HG02571 (cell line): ENCODE data around the gene FAM210A.
"Not testable (repeated sequence)": the region's sequence is repeated elsewhere in the genome, so short reads cannot be mapped to it uniquely, and the experiment has no call there.

Source experiments
- ATAC-seq: cut with Tn5 transposase; IDR thresholded peaks from one replicate; pipeline ENCODE4 v1.9.1; 2021; ENCODE audit warnings: mild to moderate bottlenecking, moderate library complexity; ENCODE audit not compliant: unreplicated experiment

FAM210A gene, protein sequence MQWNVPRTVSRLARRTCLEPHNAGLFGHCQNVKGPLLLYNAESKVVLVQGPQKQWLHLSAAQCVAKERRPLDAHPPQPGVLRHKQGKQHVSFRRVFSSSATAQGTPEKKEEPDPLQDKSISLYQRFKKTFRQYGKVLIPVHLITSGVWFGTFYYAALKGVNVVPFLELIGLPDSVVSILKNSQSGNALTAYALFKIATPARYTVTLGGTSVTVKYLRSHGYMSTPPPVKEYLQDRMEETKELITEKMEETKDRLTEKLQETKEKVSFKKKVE

GRCh38 chr18:13726232-13726971 lies at the start of gene FAM210A, which contains the start of gene RNMT:
Gene FAM210A, minus strand, starts transcription at chr18:13726558. Its CDS starts 44,481 bp downstream, at chr18:13682077.
Gene RNMT, plus strand, starts transcription at chr18:13726673. Its CDS starts 4,845 bp downstream, at chr18:13731518.
- ATAC-seq, result peak; percentile 92

DNA sequence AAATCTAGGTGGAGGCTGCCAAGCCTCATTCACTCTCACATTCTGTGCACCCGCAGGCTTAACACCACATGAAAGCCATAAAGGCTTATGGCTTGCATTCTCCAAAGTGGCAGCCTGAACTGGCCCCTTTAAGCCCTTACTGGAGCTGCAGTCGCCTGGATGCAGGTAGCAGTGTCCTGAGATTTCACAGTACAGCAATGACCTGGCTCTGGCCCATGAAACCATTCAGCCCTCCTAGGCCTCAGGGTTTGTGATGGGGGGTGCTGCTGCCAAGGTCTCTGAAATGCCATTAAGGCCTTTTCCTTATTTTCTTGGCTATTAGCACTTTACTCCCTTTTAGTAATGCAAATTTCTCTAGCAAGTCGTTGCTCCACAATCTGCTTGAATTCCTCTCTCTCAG lies 48.7 kb upstream of the FAM210A start:
- ATAC-seq, result no peak

DNA sequence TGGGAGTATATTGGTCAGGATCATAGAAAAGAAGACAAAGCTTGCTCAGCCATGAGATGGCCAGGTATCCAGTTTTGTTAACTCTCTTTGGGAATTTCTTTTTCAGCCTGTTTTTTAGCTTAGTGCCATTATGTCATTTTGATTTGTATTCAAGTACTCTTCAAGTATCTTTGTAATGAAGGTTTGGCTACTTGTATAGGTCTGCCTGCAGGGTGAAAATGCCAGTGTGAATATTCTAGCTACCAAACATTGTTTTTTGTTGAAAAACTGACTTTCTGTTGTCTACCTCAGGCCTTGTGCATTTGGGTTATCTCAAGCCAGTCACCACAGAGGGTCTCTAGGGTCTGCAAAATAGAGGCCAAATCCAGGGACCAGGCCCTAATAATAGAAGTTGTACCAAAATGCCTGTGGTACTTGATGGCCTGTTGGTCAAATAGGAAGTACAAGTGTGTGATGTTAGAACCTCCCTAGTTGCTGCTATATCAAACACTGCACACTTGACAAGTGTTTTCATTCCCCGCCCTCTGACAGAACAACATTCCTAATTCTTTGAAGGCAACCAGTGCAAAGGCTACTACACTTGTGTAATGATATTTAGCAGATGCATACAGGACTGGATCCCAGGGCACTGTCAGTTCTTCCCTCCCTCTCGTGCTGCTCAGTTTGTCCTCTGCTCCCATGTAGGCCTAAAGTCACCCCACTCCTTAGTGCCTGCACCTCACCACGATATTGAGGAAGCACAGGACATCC lies 36.5 kb upstream of the FAM210A start:
- ATAC-seq, result no peak

DNA sequence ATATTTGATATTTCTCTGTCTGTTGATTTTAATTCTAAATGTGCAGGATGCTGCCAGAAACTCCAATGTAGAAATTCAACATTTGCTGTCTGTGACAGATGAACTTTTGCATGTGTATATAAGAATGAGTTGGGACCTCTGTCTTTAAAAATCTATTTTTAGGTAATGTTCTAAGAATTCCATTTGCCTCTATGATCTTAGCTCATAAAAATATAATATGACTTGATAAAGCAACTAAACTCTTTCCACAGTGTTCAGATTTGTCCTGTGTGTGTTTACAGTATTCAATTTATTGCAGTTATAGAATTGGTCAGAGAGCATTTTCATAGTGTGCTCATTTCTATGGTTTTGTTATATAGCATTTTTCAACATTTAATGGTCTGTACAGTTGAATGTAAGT lies 33.7 kb upstream of the FAM210A start:
- ATAC-seq, result no peak

DNA sequence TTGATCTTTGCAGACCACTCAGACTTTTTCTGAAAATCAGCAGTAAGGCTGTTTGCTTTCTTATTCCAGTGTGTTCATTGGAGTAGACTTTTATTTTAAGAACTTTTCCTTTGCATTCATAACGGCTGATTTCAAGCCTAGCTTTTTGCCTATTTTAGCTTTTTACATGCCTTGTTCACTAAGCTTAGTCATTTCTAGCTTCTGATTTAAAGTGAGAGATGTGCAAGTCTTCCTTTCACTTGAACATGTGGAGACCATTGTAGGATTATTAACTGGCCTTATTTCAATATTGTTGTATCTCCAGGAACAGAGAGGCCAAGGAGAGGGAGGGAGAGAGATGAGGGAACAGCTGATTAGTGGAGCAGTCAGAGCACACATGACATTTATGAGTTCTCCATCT lies 32.3 kb upstream of the FAM210A start:
- no peak for ATAC-seq

DNA sequence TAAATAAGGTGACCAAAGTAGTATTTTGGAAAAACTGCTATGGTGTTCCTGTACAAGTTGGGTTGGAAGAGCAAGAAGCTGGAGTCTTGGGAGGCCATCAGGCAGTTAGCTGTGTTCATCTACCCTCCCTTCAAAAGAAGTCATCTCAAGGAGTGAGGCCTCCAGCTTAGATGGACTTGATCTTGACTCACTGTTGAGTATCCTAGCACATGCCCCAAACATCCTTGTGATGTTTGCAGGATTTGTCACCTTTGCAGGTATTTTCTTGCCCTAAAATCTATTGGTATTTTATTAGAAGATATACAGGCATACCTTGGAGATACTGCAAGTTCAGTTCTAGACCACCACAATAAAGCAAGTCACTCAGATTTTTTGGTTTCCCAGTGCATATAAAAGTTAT lies 30.3 kb upstream of the FAM210A start:
- ATAC-seq, result no peak

DNA sequence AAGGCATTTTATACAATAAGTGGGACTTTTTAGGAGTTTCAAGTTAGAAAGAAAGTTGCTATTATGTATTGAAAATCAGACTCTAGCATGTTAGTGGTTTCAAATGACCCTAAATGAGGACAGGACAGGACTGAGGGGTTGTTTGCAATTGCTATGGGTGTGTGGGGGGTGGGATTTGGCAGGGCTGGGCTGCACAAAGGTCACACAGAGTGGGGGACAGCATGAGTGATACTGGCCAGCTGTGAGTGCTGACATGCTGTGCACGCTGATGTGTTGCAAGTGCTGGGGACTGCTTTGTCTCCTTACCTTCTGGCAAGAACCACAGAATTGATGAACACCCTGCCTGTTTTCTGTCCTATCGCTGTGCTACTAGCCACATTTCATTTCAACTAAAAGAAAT lies 29.9 kb upstream of the FAM210A start:
- no peak for ATAC-seq

- ATAC-seq, result not testable (repeated sequence)
Measured at GRCh38 chr18:13751599-13751998, 25.2 kb upstream of the FAM210A start.

- no peak for ATAC-seq
Measured at GRCh38 chr18:13746633-13747032, 20.3 kb upstream of the FAM210A start.

DNA sequence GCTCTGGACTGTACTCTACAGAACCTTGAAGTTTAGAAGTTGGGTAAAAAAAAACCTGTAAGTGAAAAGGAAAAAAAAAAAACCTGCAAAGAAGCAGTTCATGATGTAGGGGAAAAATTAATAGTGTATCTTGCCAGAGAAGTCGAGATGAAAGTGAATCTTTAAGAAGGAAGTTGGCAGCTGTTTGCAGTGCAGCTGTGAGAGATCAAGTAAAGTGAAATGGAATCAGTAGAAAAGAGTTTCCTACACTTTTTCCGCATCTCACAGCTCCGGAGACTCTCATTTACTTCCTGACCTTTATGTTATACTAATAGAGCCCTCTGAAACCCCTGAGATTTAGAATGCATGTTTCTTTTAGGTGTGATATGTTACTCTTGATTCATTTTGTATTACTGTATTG lies 19.3 kb upstream of the FAM210A start:
- no peak for ATAC-seq

DNA sequence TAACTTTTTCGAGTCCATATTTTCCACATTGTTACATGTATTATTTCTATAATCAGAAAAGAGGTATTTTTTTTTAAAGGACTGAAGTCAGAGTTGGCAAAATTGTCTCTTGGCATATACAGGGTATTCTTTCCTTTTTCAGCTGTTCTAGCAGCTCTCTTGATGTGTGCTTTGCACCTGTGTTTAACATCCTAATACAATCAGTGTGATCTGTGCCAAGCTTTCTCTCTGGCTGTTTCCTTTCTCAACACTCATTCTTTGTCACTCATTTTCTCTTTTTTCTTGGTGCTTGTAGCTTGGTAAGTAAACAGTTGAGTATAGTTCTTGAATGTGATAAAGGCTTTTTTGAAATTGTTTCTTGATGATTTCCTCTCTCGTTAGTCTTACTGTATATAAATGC lies 9.3 kb upstream of the FAM210A start:
- ATAC-seq, result no peak

GRCh38 chr18:13730481-13730880 lies 4.1 kb upstream of the FAM210A start:
- ATAC-seq, result no peak

- peak; percentile 22 for ATAC-seq
Measured at GRCh38 chr18:13726972-13727331, 594 bp upstream of the FAM210A start.

DNA sequence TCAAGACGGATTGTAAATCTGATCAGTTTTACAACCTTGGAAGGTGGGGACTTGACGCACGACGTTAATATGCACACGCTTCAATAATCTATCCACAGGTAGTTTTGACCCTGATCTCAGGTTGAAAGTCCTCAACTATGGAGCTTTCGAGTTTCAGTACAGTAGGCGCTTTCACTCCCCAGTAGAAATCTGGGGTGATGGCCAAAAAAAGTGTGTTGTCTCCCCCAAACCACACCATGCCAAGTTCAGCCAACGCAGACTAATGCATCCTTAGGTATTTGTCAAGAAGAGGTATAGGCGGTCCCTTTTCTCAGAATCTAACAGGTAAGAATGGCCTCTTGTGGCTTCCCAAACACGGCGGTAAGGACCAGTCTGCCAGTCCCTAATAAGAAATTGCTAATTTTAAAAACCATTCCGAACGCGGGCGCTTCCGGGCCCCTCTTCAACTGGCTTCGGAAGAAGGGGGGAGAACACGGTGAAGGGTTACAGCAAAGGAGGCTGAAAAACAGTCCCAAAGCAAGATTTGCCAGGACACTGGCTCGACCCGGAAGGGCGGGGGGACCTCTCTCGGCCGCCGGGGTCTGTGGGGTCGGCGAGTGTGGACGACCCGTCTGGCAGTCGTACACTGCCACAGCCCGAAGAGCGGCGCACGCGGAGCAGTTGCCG lies 659 bp downstream of the FAM210A start:
- no peak for ATAC-seq

GRCh38 chr18:13720847-13721246 lies 5.5 kb downstream of the FAM210A start:
- no peak for ATAC-seq

DNA sequence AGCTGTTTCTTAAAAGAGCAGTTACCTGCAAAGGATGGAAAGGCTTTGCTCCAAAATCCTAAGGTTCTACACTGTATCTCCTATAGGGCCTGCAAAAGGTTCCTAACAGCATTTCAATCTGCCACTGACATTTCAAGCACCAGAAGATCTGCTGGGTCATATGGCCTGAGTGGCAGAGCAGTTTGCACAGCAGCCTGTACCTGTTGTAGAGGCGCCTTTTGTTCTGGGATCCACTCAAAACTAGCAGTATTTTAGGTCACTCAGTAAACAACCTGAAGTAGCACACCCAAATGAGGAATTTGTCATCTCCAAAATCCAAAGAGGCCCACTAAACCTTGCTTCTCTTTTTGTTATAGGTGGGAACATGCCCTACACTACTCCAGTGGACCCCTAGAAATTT lies 6.2 kb downstream of the FAM210A start:
- no peak for ATAC-seq

- no peak for ATAC-seq
Measured at GRCh38 chr18:13716916-13717315, 9.4 kb downstream of the FAM210A start.

DNA sequence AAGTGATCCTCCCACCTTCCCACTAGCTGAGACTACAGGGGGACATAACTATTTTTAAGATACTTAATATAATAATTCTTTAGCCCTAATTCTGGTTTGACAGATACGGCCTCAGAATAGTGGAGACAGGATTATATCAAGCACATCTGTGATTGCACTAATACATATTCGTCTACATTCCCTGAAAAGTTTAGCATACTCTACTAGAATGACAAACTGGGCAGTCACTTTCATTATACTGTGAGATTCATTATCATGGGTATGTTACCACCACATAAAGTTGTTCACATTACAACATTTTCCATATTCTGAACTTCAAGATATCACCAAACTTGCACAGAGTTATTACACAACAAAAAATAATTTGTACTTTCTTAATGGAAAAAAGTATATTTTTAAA lies 11.0 kb downstream of the FAM210A start:
- ATAC-seq, result no peak

DNA sequence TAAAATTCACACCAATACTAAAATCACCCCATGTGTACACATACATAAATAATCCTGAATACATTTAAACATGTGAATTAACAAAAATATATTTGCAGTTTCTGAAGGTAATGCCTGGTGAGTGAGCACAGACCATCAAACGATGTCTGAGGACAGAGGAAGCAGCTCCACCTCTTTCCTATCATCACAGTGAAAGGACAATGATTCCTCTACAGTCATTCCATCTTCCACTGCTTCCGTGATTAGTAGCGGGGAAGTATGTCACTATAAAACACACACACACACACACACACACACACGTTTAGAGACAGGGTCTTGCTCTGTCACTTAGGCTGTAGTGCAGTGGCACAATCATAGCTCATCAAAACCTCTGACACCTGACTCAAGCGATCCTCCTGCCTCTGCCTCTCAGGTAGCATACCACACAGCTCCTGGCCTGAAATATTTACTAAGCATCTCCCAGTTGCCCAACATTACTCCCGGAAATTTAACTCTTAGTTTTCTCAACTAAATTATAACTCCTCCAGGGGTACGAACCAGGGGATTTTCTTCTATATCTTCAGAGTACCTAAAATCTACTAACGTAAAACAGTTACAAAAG lies 12.8 kb downstream of the FAM210A start:
- ATAC-seq, result no peak

GRCh38 chr18:13712400-13713131 lies 13.8 kb downstream of the FAM210A start:
- no peak for ATAC-seq
